Gastrocnemius medialis (tissue), 4 donors: Measurements from ENCODE around the gene RFPL2.

Experiments used
- CTCF ChIP-seq, 5 experiments: fragments of 450-650 bp in 3 of 5; fragments of 200-600 bp in 2 of 5; sonication (generic) in 2 of 5; IDR thresholded peaks in 4 of 5; conservative IDR thresholded peaks in 1 of 5; 1 replicate in 4 of 5; 2 replicates in 1 of 5; pipeline ENCODE4 v1.5.1; 2016 to 2019; ENCODE audit warnings: antibody characterized with exemption in 5 of 5, mild to moderate bottlenecking in 3 of 5, moderate library complexity in 3 of 5
- POLR2A ChIP-seq, 2 donors: fragments of 450-650 bp; IDR thresholded peaks; one replicate each; pipeline ENCODE4 v1.6.1; 2017; ENCODE audit warnings: antibody characterized with exemption in 2 of 2, mild to moderate bottlenecking in 2 of 2, moderate library complexity in 2 of 2

DNA sequence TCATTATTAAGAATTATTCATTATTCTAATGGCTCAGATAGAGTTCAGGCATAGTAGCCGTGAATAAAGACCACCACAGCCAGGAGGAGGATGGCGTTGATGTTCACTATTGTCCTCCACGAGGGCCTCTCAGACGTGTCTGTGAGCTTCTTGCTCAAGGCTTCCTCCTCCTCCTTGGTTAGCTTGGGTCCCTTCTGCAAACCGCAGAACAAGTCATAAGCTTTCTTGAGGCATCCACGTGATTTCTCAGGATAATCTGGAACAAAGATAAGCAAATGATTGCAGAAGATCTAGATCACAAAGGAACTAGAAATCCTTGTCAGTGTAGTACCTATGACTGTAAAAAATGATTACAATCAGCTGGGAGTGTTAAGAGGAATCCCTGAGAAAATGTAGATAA is 13.6 kb upstream of the RFPL2 start:
- TF ChIP-seq CTCF (IDR thresholded peaks at IDR 0.05 in 4 of 5, conservative IDR thresholded peaks at IDR 0.05 in 1 of 5) (no peak), POLR2A (IDR thresholded peaks at IDR 0.05) (no peak)
